Lung (tissue), 12 donors: ENCODE results near the gene TOMM70. TPM values are rescaled to one million over a fixed set of nuclear protein-coding genes. Genes with fewer than 3 reads are reported as not detected.

Experiments
- ATAC-seq: fragments of 200-7000 bp; cut with Tn5 transposase; one replicate; pipeline ENCODE4 v1.9.1; 2020; ENCODE audit warnings: moderate number of reproducible peaks; ENCODE audit not compliant: insufficient read depth, low FRiP score
- DNase-seq, 3 donors: peaks; one replicate each; pipeline ENCODE4 v3.0.0-alpha.2; 2013 to 2017
- H3K27ac ChIP-seq, 2 donors: one replicate each; pipeline ENCODE4 v1.5.1; 2013; ENCODE audit warnings: mild to moderate bottlenecking in 2 of 2, moderate library complexity in 2 of 2, control low read depth in 1 of 2, inconsistent platforms in 1 of 2, low read depth in 1 of 2, low read length in 1 of 2
- H3K27me3 ChIP-seq, 3 donors: one replicate each; pipeline ENCODE4 v1.5.1; 2013; ENCODE audit warnings: low read length in 2 of 3; ENCODE audit not compliant: control insufficient read depth in 3 of 3, insufficient read depth in 3 of 3
- H3K36me3 ChIP-seq, 4 donors: one replicate each; pipeline ENCODE4 v1.5.1; 2013; ENCODE audit warnings: low read length in 4 of 4, mild to moderate bottlenecking in 1 of 4, moderate library complexity in 1 of 4; ENCODE audit not compliant: control insufficient read depth in 4 of 4, insufficient read depth in 4 of 4
- H3K4me1 ChIP-seq, 5 donors: one replicate each; pipeline ENCODE4 v1.5.1; 2013; ENCODE audit warnings: low read length in 5 of 5, mild to moderate bottlenecking in 2 of 5, moderate library complexity in 1 of 5; ENCODE audit not compliant: control insufficient read depth in 5 of 5, insufficient read depth in 5 of 5
- H3K4me3 ChIP-seq: one replicate; pipeline ENCODE4 v1.5.1; 2013; ENCODE audit warnings: mild to moderate bottlenecking, control low read depth, moderate library complexity
- H3K9ac ChIP-seq, 2 donors: one replicate each; pipeline ENCODE4 v1.5.1; 2013; ENCODE audit warnings: low read length in 2 of 2, control low read depth in 1 of 2; ENCODE audit not compliant: insufficient read depth in 1 of 2
- H3K9me3 ChIP-seq, 4 donors: one replicate each; pipeline ENCODE4 v1.5.1; 2013; ENCODE audit warnings: low read length in 3 of 4, mild to moderate bottlenecking in 1 of 4, moderate library complexity in 1 of 4; ENCODE audit not compliant: control insufficient read depth in 4 of 4, insufficient read depth in 3 of 4
- WGBS, 2 donors: extraction: QIAGEN DNeasy Blood & Tissue Kit; methylation state at CpG; one replicate each; pipeline ENCODE4 v1.1.7; 2013; 5-methylcytosine and 5-hydroxymethylcytosine counted together
- polyA plus RNA-seq, 2 donors: library from polyadenylated mRNA; stranded (reverse); fragments of 200-250 nt; gene quantifications; one replicate each; pipeline ENCODE4 v1.2.1, GENCODE V29; 2013
- total RNA-seq, 2 donors: library from RNA; depleted of rRNA in 1 of 2; stranded (reverse); fragments of >200 nt in 1 of 2; gene quantifications; one replicate each; pipeline ENCODE4 v1.2.1, GENCODE V29; 2014 to 2021
- TF ChIP-seq, protein P1 (sequence below): IDR thresholded peaks from 2 replicates; pipeline ENCODE4 v1.5.1; 2012; ENCODE audit warnings: mild to moderate bottlenecking; ENCODE audit errors: control extremely low read depth, extremely low read depth
- donor health status: control.
- donor health status: control.
- donor health status: Bipolar disorder and iron deficiency.
- donor health status: healthy.
- donor health status: DM: yes; HTN: yes; CAD: no.

TOMM70 gene
- total and polyA plus RNA-seq, 4 donors: 15.9 to 56.9 (median 22.7) TPM

- Histone ChIP-seq H3K27me3 (no peaks in the 10 kb centered on the region), H3K36me3 (peaks cover 0 to 16% (median 3%) of the 10 kb centered on the region in 4 donors), H3K4me1 (peaks cover 0 to 11% (median 0%) of the 10 kb centered on the region in 5 donors), H3K27ac (no peak overlapping the region), H3K9me3 (peaks cover 0 to 10% (median 3%) of the 10 kb centered on the region in 4 donors), H3K9ac (no peak overlapping the region), H3K4me3 (no peak overlapping the region)
- ATAC-seq (no peak), DNase-seq (no peak)
- 96 to 97% methylated on average over 4 of the region's 4 CpGs for WGBS, 2 donors
- TF ChIP-seq, protein P1, sequence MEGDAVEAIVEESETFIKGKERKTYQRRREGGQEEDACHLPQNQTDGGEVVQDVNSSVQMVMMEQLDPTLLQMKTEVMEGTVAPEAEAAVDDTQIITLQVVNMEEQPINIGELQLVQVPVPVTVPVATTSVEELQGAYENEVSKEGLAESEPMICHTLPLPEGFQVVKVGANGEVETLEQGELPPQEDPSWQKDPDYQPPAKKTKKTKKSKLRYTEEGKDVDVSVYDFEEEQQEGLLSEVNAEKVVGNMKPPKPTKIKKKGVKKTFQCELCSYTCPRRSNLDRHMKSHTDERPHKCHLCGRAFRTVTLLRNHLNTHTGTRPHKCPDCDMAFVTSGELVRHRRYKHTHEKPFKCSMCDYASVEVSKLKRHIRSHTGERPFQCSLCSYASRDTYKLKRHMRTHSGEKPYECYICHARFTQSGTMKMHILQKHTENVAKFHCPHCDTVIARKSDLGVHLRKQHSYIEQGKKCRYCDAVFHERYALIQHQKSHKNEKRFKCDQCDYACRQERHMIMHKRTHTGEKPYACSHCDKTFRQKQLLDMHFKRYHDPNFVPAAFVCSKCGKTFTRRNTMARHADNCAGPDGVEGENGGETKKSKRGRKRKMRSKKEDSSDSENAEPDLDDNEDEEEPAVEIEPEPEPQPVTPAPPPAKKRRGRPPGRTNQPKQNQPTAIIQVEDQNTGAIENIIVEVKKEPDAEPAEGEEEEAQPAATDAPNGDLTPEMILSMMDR: no peak
Measured at GRCh38 chr3:100407977-100408532, 7.2 kb upstream of the TOMM70 start.

GRCh38 chr3:100407164-100407563 is 6.3 kb upstream of the TOMM70 start:
- Histone ChIP-seq H3K36me3 (peaks cover 0 to 16% (median 0%) of the 10 kb centered on the region in 4 donors), H3K4me1 (peaks cover 0 to 20% (median 2%) of the 10 kb centered on the region in 5 donors), H3K27me3 (no peaks in the 10 kb centered on the region), H3K4me3 (no peak overlapping the region), H3K9me3 (peaks cover 0 to 10% (median 3%) of the 10 kb centered on the region in 4 donors), H3K9ac (no peak overlapping the region), H3K27ac (no peak overlapping the region)
- ATAC-seq (no peak), DNase-seq (no peak)
- TF ChIP-seq, protein P1: no peak
- 66 to 74% methylated on average over 2 of the region's 2 CpGs for WGBS, 2 donors

- peaks cover 0 to 11% (median 0%) of the 10 kb centered on the region in 4 donors for H3K36me3 ChIP-seq
- ATAC-seq: no peak
- H3K4me3 ChIP-seq: no peak overlapping the region
- no peak overlapping the region for H3K27ac ChIP-seq
- H3K9ac ChIP-seq: no peak overlapping the region
- no peaks in the 10 kb centered on the region for H3K27me3 ChIP-seq
- DNase-seq: no peak
- peaks cover 5 to 31% (median 6%) of the 10 kb centered on the region in 5 donors for H3K4me1 ChIP-seq
- TF ChIP-seq, protein P1: no peak
- WGBS, 2 donors: 97% methylated on average over 1 of the region's 1 CpG
- H3K9me3 ChIP-seq: peaks cover 0 to 3% (median 1%) of the 10 kb centered on the region in 4 donors
Measured at GRCh38 chr3:100404250-100404548, 3.3 kb upstream of the TOMM70 start.
